Measurements from ENCODE around the gene HYPK.

HYPK gene

DNA sequence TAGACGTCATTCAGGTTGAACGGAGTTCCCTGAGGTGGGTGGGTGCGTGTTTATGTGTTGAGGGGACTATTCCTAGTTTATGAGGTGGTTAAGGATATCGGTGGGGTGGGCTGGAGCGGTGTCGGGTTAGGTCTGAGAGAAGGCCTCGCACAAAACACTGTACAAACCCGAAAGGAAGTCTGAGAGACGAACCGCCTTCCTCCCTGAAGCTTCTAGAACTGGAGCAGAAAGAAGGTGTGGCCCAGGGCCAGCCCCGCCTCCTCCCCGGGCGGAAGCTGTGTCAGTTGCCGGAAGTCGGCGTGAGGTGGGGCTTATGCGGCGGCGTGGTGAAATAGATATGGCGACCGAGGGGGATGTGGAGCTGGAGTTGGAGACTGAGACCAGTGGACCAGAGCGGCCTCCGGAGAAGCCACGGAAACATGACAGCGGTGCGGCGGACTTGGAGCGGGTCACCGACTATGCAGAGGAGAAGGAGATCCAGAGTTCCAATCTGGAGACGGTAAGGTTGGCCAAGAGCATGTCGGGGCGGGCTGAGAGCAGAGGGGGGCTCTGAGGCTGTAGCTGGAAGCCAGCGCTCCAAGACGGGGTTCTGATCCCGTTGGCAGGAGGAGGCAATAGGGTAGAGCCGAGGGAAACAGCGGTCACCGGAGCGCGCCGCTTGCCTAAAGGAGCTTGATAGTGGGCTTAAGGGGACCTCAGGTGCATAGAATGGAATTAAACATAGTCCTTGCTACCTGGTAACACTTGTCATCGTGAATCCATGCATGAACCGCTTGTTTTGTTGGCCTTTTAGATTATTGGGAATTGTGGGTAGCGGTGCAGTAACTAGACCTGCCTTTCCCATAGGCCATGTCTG is at the start of gene HYPK:
HYPK (plus strand) TSS at position 314 of the 856 bp plus-strand sequence; CDS start at position 338, 24 bp downstream.
- Histone ChIP-seq H4K20me1 (peaks cover 29% of the 10 kb centered on the region), H3K9ac (peak within 1 kb of the TSS; percentile 89), H3K36me3 (peaks cover 89% of the 10 kb centered on the region), H3K4me1 (peaks cover 31% of the 10 kb centered on the region), H3K27ac (peak within 1 kb of the TSS; percentile 87), H3K4me2 (peak within 1 kb of the TSS; percentile 95), H3K4me3 (peak within 1 kb of the TSS; percentile 94), H3K9me3 (no peaks in the 10 kb centered on the region), H3K27me3 (no peaks in the 10 kb centered on the region)
- no peak for TF ChIP-seq Cebpa-rat (IDR thresholded peaks at IDR 0.05)

DNA sequence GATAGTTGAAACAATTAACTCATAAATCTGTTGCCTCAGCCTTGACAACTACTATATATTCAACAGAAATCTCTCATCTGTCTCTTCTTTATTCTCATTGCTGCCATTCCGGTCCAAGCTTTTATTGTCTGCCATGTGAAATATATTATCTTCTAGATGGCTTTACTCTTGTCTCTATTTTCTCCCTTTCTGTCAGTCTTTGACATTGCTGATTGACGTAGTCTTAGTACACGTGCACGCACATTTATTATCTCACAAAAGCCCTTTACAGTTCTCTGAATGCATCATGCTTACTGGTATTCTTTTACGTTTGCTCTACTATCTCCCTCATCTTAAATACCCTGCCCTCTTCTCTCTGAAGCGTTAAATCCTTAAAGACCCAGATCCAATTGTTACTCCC is 48.5 kb upstream of the HYPK start:
- no peak overlapping the region for H3K4me2 ChIP-seq
- no peak overlapping the region for H3K4me3 ChIP-seq
- no peak for TF ChIP-seq Cebpa-rat (IDR thresholded peaks at IDR 0.05)

DNA sequence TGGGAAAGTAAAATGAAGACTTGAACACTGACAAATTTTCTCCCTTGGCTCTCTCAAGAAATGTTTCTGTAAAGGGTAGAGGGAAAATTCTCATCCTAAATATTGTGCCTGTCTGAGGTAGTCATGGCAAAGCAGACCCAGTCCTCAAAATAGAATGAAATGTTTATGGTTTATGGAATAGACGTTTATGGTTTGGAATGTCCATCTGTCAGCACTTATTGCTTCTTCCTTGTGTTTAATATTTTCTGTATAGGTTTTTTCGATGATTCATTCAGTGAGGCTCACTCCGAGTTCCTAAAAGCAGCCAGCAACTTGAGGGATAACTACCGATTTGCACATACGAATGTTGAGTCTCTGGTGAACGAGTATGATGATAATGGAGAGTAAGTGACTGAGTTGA is 37.6 kb upstream of the HYPK start:
- Histone ChIP-seq H4K20me1 (peaks cover 52% of the 10 kb centered on the region), H3K36me3 (peaks cover 100% of the 10 kb centered on the region)
- no peak for TF ChIP-seq Cebpa-rat (IDR thresholded peaks at IDR 0.05)

More for the DNA sequence above, 48.5 kb upstream of the HYPK start:
- Histone ChIP-seq H3K27ac (no peak overlapping the region), H3K9ac (no peak overlapping the region), H3K4me1 (peaks cover 40% of the 10 kb centered on the region), H3K9me3 (no peaks in the 10 kb centered on the region), H3K36me3 (peaks cover 63% of the 10 kb centered on the region), H3K27me3 (no peaks in the 10 kb centered on the region), H4K20me1 (peaks cover 100% of the 10 kb centered on the region)

GRCh38 chr15:43763819-43764446 is 36.5 kb upstream of the HYPK start:
- no peaks in the 10 kb centered on the region for H3K27me3 ChIP-seq
- H3K9ac ChIP-seq, result no peak overlapping the region
- H4K20me1 ChIP-seq, result peaks cover 50% of the 10 kb centered on the region
- no peak overlapping the region for H3K4me2 ChIP-seq
- TF ChIP-seq Cebpa-rat (IDR thresholded peaks at IDR 0.05), result no peak
- H3K4me3 ChIP-seq, result no peak overlapping the region
- H3K36me3 ChIP-seq, result peaks cover 100% of the 10 kb centered on the region
- H3K9me3 ChIP-seq, result no peaks in the 10 kb centered on the region
- H3K27ac ChIP-seq, result no peak overlapping the region
- H3K4me1 ChIP-seq, result no peaks in the 10 kb centered on the region

More for the DNA sequence above, 37.6 kb upstream of the HYPK start:
- Histone ChIP-seq H3K4me2 (no peak overlapping the region), H3K27ac (no peak overlapping the region), H3K4me1 (no peaks in the 10 kb centered on the region), H3K4me3 (no peak overlapping the region), H3K9me3 (no peaks in the 10 kb centered on the region), H3K9ac (no peak overlapping the region), H3K27me3 (no peaks in the 10 kb centered on the region)

DNA sequence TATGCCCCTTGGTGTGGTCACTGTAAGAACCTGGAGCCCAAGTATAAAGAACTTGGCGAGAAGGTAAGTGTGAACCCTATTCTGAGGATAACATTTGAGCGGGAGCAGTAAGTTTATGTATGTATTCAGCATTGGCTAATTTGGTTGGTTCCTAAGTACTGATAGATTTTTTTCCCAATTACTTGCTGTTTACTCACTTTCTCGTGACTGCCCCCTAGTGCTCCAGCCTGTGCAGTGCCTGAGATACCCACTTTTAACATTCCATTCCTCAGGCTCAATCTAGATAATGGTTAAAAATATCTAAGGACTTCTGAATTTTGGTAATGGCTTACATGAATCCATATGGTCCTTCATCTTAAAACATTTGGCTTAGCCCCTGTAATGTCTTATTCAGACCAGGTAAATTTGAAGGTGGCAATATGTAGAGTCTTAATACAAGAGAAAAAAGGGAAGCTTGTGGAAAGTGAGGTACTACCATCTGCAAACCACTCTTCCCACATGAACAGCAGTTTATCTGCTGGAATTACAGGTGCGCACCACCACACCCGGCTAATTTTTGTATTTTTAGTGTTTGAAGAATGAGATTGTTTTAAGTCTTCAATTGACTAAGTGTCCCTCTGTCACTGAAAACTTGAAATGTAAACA is 30.7 kb upstream of the HYPK start:
- Histone ChIP-seq H3K27ac (no peak overlapping the region), H4K20me1 (peaks cover 62% of the 10 kb centered on the region), H3K27me3 (no peaks in the 10 kb centered on the region), H3K36me3 (peaks cover 98% of the 10 kb centered on the region), H3K9me3 (no peaks in the 10 kb centered on the region), H3K4me3 (no peak overlapping the region), H3K4me2 (no peak overlapping the region), H3K9ac (no peak overlapping the region), H3K4me1 (peaks cover 8% of the 10 kb centered on the region)
- TF ChIP-seq Cebpa-rat (IDR thresholded peaks at IDR 0.05), result no peak

GRCh38 chr15:43771816-43772215 is 28.6 kb upstream of the HYPK start:
- no peak overlapping the region for H3K27ac ChIP-seq
- no peak overlapping the region for H3K4me3 ChIP-seq
- TF ChIP-seq Cebpa-rat (IDR thresholded peaks at IDR 0.05), result no peak
- H3K27me3 ChIP-seq, result no peaks in the 10 kb centered on the region
- peaks cover 74% of the 10 kb centered on the region for H4K20me1 ChIP-seq
- no peak overlapping the region for H3K4me2 ChIP-seq
- H3K36me3 ChIP-seq, result peaks cover 77% of the 10 kb centered on the region
- H3K4me1 ChIP-seq, result peaks cover 28% of the 10 kb centered on the region
- H3K9me3 ChIP-seq, result no peaks in the 10 kb centered on the region
- H3K9ac ChIP-seq, result no peak overlapping the region

DNA sequence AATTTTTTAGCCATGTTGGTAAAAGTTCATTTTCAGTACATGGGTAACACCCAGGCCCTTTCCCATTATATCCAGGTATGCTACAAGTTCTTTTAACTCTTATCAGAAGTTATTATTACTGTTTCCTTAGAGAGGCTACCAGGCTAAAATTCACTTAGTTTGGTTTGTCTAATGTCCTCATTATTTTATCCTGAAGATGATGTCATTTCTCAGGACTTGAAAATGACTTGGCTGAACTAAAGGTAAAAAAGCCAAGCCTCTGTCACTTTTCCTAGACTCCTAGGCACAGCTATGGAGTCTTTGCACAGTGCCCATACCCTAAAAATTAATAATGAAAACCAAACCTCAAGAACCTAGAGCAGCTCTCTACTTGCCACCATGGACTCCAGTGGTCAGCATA is 27.8 kb upstream of the HYPK start:
- Histone ChIP-seq H4K20me1 (peaks cover 74% of the 10 kb centered on the region), H3K27me3 (no peaks in the 10 kb centered on the region), H3K4me1 (peaks cover 30% of the 10 kb centered on the region), H3K4me3 (no peak overlapping the region), H3K4me2 (no peak overlapping the region), H3K9ac (no peak overlapping the region), H3K27ac (no peak overlapping the region), H3K9me3 (no peaks in the 10 kb centered on the region), H3K36me3 (peaks cover 69% of the 10 kb centered on the region)
- no peak for TF ChIP-seq Cebpa-rat (IDR thresholded peaks at IDR 0.05)

- no peak for TF ChIP-seq Cebpa-rat (IDR thresholded peaks at IDR 0.05)
- no peak overlapping the region for H3K27ac ChIP-seq
- H4K20me1 ChIP-seq, result peaks cover 65% of the 10 kb centered on the region
- H3K4me3 ChIP-seq, result no peak overlapping the region
- no peak overlapping the region for H3K4me2 ChIP-seq
- no peaks in the 10 kb centered on the region for H3K9me3 ChIP-seq
- H3K9ac ChIP-seq, result no peak overlapping the region
- H3K36me3 ChIP-seq, result peaks cover 54% of the 10 kb centered on the region
- no peaks in the 10 kb centered on the region for H3K27me3 ChIP-seq
- peaks cover 39% of the 10 kb centered on the region for H3K4me1 ChIP-seq
These were observed 26.3 kb upstream of the HYPK start for GRCh38 chr15:43774062-43774461.

GRCh38 chr15:43775411-43775965 is 24.9 kb upstream of the HYPK start:
- no peak for TF ChIP-seq Cebpa-rat (IDR thresholded peaks at IDR 0.05)
- Histone ChIP-seq H3K9me3 (no peaks in the 10 kb centered on the region), H3K27me3 (no peaks in the 10 kb centered on the region), H3K4me2 (peak overlapping the region; percentile 93), H3K27ac (0 out of 2 replicates have a peak overlapping the region, but pooled peaks have one; percentile 0), H3K36me3 (peaks cover 40% of the 10 kb centered on the region), H3K4me1 (peaks cover 39% of the 10 kb centered on the region), H4K20me1 (peaks cover 53% of the 10 kb centered on the region), H3K9ac (no peak overlapping the region), H3K4me3 (peak overlapping the region; percentile 67)

Measured in BLaER1 (cell line).